NCI-H146 (cell line): ENCODE data around the gene TMEM92.
"Not testable (repeated sequence)": the region's sequence is repeated elsewhere in the genome, so short reads cannot be mapped to it uniquely, and the experiment has no call there.

Experiments used
- DNase-seq: peaks from one replicate; lab custom pipeline; 2025; lab: John Stamatoyannopoulos, UW

Gene TMEM92

DNA sequence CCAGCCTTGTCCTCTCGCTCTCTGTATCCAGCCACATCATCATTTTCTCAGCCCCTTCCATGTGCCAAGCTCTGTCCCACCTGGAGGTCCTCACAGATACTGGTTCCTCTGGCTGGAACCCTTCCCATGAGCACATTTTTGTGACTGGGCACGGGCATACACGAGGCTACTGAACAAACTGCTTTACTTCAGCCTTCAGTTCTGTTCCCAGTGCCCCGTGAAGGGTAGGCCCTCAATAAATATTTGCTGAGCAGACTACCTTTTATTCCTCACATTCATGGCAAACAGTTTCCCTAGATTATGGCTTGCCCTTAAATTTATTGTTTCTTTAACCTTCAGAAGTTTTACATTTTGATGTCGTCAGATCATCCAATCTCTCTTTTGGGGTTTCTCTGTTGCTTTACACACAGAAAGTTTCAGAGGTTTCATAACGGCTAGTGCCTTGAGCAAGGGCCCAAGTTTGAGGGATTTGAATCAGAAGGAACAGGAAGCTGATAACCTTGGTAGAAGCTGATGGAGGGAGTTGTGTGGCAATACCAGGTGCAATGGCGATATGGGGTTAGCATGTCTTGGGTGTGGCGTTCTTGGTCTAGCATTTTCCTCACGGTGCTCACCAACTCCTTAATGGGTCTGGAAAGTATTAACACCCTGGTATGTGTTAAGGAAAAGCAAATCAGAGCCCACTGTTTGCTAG is 27.8 kb downstream of the TMEM92 start:
- DNase-seq = no peak

- peak; percentile 64 for DNase-seq
These were observed 28.8 kb downstream of the TMEM92 start for GRCh38 chr17:50303051-50303450.

DNA sequence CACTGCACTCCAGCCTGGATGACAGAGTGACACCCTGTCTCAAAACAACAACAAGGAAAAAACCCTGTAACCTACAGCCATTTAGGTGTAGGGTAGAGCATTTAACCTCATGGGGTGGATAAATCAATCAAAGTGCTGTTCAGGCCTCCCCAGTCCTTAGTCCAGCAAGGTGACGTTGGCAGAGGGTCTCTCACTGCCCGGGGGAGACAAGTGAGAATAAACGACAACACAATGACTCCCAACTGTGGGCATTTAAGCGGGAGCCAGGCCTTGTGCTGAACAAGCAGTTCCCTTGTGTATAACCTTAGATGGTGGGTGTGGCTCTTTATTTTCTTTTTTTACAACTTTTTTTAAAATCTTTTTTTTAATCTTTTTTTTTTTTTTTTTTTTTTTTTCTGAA is 29.3 kb downstream of the TMEM92 start:
- peak; percentile 6 for DNase-seq

DNA sequence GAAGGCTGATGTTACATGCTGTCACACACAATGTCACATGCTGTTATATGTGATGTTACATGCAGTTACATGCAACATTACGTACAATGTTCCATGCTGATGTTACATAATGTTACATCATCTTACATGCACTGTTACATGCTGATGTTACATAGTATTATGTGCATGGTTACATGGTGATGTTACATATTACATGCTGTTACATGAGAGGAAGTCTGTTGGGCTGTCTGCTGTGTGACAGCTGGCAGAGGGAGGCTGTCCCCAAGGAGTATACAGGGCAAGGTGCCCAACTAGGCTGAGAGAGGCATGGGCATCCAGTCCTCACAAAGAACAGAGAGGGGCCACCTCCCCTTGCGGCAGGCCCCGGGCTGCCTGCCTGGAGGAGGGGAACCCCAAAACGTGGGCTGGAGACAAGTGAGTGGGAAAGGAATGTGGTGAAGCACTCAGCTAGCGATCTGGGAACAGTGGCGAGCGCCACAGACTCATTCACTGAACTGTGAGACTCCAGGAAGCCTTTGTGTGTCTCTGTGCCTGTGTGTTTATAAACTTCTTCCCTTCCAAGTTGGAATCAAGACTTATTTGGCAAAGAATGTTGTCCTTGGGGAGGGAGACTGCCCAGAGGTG is 30.6 kb downstream of the TMEM92 start:
- no peak for DNase-seq

- no peak for DNase-seq
These were observed 33.4 kb downstream of the TMEM92 start for GRCh38 chr17:50307654-50308053.

DNA sequence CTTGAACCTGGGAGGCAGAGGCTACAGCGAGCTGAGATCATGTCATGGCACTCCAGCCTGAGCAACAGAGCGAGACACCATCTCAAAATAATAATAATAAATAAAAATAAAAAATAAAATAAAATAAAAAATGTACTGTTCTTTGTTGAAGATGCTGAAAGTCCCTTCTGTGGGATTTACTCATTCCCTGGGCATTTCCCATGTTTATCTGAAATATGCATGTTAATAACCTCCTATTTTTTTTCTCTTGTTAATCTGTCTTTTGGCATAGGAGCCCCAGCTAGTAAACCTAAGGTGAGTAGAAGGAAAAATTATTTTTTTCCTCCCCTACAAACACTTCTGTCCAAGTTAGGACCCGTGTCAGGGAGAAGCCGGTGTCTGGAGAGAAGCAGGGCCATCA is 34.4 kb downstream of the TMEM92 start:
- DNase-seq = no peak

DNA sequence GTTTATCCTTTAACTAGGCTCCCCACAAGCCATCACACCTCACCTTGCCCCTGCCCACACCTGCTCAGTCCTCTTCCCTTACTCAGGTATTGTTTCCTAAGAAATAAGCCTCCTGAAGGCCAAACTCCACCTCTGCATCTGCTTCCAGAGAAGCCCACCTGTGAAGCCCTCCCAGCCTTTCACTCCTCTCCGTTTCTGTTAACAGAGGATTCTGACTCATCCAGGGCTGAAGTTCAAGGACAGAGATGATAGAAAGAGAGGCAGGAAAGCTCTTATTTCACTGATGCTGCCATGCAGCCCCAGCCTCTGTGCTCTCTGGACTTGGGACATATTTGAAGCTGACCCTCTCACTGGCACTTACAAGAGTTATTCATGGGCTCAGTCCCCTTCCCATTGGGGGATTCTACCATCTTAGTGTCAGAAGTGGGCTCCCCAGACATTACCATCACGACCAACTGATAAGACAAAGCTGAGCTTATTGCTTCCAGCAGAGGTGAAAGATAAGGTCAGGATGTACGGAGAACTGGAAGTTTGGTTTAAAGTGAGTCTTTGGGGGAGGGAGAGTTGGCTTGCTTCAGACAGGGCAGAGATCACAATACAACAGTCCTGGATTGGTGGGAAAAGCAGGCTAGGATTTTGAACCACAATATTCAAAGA is 36.3 kb downstream of the TMEM92 start:
- peak; percentile 3 for DNase-seq

GRCh38 chr17:50311112-50311460 is 36.8 kb downstream of the TMEM92 start:
- no peak for DNase-seq

- DNase-seq = no peak
These were observed 37.2 kb downstream of the TMEM92 start for GRCh38 chr17:50311483-50311882.

GRCh38 chr17:50312308-50312707 is 38.0 kb downstream of the TMEM92 start:
- DNase-seq = no peak

DNA sequence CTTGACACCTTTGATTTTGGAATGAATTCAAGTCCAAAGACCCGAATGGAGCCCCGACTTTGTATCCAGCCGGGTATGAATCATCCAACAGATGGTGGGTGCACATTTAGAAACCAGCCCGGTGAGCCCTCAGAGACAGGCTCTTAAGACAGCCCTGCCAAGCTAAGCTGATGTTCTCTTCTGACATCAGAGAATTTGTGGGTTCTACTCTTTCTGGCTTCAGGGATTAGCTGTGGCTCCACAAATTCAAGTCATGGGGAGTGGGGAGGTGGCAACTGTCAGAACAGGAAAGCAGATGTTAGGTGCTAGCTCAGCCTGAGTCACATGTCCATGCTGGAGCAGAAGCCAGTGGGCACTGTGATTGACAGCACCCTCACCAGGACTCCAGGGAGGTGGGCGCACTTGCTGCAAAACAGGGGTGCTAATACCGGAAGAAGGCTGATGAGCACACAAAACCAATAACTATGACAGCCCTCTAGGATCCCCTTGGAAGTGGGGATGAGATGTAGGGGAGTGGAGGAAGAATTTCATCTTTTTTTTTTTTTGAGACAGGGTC is 40.3 kb downstream of the TMEM92 start:
- DNase-seq = no peak

DNA sequence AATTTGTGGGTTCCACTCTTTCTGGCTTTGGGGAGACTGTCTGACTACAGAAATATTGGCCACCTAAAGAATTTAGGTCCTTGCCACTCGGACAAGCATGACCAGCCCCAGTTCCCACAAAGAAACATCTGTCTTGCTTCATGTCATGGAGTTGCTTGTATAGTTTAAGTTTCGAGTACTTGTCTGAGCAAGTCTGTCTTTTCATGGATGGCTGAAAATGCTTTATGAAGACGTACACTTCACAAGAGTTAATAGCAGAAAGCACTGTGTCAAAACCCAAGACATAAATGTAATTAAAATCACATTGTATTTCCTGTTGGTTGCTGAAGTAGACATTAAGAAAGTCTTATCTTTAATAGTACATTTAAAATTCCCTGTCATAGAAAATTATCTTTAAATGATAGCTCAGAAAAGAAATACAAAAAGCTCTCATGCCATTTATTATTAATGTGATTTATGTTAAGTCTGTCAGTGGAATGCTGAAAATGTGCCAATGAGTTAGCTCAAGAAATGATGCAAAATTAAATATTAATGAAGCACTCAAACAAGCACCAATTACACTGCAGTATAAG is 41.8 kb downstream of the TMEM92 start:
- no peak for DNase-seq

GRCh38 chr17:50316660-50317059 is 42.4 kb downstream of the TMEM92 start:
- not testable (repeated sequence) for DNase-seq

- DNase-seq = no peak
These were observed 42.9 kb downstream of the TMEM92 start for GRCh38 chr17:50317121-50317520.

- DNase-seq = no peak
These were observed 44.4 kb downstream of the TMEM92 start for GRCh38 chr17:50318501-50319285.

GRCh38 chr17:50319306-50320004 is 45.2 kb downstream of the TMEM92 start:
- DNase-seq = no peak

DNA sequence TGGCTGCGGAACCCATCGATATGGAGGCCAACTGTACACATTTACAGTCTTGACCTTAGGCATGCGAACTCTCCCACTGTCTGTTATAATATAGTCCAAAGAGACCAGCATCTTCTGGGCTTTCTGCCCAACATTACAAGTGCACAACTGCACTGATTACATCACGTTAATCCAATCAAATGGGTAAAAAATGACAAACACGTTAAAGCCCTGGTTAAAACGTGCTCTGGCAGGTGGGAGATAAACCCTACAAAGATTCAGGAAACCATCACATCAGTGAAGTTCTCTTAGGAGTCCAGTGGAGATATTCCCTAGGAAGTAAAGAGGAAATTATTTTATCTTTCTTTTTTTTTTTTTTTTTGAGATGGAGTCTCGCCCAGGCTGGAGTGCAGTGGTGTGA is 48.0 kb downstream of the TMEM92 start:
- DNase-seq = no peak

DNA sequence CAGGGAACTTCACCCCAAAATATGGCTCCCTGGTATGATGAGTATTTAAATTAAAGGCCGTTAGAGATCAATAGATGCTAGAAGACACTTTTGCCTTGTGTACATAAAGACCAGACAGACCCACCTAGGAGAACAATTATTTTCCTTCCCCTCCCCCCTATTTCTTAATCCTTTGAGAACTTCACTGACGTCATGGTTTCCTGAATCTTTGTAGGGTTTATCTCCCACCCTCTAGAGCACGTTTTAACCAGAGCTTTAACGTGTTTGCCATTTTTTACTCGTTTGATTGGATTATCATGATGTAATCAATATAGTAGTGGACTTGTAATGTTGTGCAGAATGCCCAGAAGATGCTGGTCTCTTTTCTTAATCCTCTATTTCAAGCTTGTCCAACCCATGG is 48.8 kb downstream of the TMEM92 start:
- no peak for DNase-seq

- no peak for DNase-seq
These were observed 51.6 kb downstream of the TMEM92 start for GRCh38 chr17:50325906-50326305.

DNA sequence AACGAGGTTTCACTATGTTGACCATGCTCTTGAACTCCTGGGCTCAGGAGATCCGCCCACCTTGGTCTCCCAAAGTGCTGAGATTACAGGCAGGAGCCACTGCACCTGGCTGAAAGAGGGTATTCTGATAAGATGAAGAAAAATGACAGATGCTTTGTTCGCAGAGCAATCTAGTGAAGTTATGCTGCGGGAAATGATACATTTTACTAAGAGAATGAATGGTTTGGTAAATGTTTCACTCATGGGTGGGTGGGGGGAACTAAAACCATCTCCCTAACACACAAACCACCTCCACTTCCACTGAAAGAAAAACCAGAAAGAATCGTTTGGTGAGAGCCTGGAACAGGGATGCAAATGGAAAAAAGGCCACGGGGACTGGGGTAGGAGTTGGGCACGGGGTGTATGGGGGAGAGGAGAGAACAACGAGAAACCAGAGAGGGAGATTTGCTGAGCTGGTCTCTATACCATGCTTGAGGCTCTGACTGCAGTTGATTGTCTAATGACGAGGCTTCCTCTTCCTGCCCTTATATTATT is 52.6 kb downstream of the TMEM92 start:
- DNase-seq = no peak
